GM21825 (cell line): Measurements from ENCODE around the gene CARD19.
"Not testable (repeated sequence)": the region's sequence is repeated elsewhere in the genome, so short reads cannot be mapped to it uniquely, and the experiment has no call there.

Experiments used
- ATAC-seq: cut with Tn5 transposase; IDR thresholded peaks from one replicate; pipeline ENCODE4 v1.9.1; 2021; ENCODE audit warnings: mild to moderate bottlenecking, moderate library complexity; ENCODE audit not compliant: unreplicated experiment

CARD19 gene

DNA sequence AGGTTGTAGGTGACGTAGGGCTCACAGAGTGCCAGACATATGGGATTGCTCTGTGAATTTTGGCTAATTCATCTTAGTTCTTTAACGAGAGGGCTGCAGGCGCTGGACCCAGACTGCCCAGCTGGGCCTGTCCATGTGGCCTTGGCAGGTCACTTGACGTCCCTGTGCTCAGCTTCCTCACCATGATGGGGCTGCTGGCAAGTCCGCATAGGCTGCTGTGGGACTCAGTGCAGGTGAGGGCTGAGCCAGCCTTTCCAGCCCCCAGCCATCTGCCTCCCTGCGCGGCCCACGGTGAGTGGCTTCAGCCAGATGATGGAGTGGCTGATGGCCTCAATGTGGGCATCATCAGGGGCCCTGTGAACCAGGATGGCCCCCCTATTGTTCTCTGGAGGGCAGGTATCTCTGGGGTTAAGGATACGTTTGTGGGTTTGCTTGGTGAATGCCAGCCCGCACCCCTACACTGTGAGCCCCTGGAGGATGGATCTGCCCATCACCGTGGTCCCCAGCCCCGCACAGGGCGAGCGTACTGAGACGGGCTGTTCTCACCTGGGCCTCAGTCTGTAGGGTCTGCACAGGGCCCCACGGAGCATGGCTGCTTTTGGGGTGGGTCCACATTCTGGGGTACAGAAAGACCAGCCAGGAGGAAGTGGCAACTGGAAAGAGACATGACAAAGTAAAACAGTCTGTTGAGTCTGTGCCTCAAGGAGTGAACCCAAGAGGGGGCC lies 3.7 kb downstream of the CARD19 start:
- no peak for ATAC-seq

DNA sequence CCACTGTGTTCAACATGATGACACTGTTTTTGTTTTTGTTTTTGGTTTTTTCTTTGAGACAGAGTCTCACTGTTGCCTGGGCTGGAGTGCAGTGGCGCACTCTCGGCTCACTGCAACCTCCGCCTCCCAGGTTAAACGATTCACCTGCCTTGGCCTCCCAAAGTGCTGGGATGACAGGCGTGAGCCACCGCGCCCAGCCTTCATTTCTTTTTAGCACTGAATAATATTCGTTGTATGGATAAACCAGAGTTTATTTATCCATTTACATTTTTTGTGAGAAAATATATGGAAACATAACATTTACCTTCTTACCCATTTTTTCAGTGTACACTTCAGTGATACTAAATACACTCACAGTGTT lies 4.2 kb downstream of the CARD19 start:
- no peak for ATAC-seq

DNA sequence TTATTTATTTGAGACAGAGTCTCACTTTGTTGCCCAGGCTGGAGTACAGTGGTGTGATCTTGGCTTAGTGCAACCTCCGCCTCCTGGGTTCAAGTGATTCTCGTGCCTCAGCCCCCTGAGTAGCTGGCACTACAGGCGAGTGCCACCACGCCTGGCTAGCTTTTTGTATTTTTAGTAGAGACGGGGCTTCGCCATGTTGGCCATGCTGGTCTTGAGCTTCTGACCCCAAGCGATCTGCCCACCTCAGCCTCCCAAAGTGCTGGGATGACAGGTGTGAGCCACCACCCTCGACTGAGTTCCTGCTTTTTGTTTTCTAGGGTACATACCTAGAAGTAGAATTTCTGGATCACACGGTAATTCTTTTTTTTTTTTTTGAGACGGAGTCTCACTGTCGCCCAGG lies 5.1 kb downstream of the CARD19 start:
- not testable (repeated sequence) for ATAC-seq

DNA sequence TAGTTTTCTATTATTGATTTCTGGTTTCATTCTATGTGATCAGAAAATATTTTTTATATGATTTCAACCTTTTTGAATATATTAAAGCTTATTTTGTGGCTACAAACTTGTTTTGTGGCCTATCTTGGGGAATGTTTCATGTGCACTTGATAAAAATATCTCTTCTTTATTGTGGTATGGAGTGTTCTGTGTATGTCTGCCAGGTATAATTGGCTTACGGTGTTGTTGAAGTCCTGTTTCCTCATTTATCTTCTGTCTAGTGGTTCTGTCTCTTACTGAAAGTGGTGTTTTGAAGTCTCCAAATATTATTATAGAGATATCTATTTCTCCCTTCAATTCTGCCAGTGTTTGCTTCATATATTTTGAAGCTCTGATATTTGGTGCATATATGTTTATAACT lies 9.6 kb downstream of the CARD19 start:
- ATAC-seq, result no peak

DNA sequence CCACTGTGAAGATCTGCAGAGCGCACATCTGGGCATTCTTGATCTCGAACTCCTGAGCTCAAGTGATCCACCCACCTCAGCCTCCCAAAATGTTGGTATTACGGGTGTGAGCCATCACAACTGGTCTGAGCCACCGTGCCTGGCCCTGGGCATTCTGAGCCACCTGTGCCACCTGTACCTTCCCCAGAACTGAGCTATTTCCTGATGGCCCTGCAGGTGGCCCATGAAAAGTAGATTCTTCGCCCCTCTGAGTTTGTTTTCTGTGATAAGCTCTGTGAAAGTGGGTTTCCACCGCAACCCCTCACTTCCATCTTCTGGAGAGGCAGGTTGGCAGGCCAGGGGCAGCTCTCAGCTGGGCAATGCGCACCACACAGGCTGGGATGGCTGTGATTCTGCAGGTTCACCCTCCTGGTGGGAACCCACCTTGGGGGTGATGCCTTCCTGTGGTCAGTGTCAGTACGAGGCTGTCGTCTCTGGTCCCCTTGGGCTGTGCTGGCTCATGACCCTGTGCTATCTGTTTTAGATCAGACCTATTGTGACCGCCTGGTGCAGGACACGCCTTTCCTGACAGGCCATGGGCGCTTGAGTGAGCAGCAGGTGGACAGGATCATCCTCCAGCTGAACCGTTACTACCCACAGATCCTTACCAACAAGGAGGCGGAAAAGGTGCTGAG lies 11.3 kb downstream of the CARD19 start:
- no peak for ATAC-seq

DNA sequence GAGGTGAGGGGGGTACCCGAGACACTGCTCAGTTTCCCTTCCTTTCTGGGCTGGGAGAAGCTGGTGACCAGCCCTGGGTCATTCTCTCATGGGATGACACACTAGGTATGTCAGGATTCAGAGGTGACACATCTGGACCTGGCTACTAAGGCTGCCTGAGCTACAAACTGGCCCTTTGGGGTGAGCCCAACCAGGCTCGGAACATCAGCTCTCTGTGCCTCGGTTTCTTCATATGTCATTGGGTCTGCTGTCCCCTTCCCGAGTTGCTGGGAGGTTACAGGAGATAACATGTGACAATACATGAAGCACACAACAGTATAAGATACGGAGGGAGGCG lies 11.8 kb downstream of the CARD19 start:
- no peak for ATAC-seq

DNA sequence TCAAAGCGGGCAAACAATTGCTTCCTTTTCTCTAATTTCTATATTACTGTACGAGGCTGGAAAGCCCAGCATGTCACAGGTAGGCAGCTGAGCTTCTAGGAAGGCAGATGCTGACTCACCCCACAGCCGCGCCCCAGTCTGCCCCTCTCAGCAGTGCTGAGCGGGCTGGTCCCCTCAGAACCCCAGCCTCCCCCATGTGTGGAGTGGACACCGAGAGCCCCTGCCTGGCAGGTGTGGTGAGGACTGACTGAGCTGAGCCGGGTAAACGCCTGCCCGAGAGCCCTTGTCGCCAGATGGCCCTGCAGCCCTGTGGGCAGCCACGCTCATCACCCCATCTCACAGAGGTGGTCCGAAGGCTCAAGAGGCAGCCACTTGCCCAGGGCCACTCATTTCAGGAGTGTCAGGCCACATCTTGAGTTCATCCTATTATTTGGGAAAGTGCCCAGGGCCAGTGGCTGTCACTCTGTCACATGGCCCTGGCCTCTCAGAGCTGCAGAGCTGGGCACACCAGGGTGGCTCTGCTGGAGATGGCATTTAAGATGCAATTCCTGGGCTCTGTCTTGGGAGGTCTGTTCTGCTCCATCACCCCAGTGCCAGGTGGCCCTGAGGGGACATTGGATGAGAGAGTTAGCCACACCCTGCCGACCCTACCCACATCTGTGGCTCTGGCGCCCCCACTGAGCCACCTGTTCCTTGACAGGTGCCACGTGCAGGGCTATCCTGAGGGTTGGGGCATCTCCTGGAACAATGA lies 12.4 kb downstream of the CARD19 start:
- ATAC-seq, result no peak

DNA sequence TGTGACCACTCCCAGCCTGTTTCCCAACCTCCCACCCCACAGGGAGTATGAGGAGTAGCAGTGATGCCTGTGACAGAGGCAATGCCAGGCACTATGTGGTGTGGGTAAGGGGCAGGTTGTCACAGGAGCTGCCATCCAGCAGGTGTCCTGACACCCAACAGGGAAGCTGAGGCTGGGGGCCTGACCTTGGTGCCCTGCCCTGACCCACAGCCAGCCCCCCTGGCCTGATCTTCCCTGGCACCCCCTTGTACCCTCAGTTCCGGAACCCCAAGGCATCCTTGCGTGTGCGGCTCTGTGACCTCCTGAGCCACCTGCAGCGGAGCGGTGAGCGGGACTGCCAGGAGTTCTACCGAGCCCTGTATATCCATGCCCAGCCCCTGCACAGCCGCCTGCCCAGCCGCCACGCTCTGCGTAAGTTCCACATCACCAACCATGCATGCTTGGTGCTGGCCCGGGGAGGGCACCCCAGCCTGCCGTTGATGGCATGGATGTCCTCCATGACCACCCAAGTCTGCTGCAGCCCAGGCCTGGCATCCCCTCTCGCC lies 14.4 kb downstream of the CARD19 start:
- ATAC-seq, result no peak

DNA sequence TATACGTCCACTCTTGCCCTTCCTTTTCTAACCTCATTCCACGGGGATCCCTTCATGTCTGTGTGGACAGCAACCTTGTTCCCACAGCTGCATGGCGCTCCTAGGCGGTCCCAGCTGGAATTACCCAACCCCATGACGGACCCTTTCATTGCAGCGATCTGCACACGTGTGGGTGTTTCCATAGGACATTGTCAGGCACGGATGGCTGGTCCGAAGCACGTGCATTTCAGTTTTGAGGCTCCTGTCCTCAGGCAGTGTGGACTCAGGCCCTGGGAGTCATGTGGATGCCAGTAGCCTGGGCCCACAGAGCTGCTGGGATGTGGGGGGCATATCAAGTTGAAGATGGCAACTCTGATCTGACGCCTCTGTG lies 15.0 kb downstream of the CARD19 start:
- no peak for ATAC-seq

DNA sequence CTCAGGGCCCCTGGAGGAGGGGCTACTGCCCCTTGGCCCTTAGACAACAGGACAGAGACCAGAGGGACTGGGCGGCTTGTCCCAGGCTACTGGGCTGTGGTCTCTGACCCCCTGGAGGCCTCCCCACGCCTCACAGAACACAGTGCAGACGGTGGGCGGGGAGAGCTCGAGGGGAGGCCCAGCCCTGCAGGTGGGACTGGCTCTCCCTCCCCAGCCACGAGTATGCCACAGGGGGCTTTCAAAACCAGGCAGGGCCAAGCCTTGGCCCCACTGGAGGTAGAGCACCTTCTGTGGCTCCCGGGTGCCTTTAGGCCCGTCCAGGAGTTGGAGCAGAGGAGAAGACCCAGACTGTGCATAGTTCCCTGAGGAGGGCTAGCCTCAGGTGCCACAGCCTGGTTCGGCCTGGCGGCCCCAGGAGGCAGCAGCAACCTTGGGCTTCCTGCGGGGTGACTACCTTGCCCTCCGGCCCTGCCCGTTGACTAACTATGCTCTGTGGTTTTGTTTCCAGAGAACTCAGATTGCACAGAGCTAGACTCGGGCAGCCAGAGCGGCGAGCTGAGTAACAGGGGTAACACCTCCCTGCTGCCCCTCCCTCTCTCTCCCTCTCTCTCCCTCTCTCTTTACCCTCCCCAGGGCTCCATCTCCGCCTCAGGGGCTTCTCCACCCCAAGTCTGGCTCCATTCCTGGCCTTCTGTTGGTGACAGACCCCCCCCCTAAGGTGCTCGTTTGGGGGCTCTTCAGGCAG lies 15.5 kb downstream of the CARD19 start:
- ATAC-seq, result no peak

DNA sequence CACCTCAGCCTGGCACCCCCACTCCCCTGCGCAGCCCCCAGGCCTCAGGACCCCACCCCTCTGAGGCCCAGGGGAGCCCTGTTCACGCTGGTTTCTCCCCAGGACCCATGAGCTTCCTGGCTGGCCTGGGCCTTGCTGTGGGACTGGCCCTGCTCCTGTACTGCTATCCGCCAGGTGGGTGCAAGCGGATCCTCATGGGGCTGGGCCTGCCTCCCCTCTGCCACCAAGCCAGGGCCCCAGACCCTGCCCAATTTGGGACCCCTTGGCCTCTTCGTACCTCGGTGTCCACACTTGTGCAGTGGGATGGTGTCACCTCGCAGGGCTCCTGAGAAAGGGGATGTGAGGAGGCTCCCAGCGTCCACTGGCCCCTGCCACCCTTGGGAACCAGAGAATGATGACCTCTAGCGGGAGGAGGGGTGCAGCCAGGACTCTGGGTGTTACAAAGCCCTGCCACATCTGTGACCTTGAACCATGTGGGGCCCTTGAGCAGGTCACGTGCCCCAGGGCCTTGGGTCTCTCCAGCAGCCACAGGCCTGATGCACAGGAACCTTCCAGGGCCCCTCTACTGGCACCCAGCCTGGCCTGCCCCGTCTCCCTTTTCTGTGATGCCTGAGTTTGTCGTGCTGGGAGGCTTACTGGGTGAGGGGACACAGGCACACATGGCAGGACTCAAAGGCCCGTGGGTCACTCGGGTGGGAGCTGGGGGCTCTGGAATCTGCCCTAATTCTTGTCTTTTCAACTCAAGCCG lies 16.3 kb downstream of the CARD19 start:
- no peak for ATAC-seq

DNA sequence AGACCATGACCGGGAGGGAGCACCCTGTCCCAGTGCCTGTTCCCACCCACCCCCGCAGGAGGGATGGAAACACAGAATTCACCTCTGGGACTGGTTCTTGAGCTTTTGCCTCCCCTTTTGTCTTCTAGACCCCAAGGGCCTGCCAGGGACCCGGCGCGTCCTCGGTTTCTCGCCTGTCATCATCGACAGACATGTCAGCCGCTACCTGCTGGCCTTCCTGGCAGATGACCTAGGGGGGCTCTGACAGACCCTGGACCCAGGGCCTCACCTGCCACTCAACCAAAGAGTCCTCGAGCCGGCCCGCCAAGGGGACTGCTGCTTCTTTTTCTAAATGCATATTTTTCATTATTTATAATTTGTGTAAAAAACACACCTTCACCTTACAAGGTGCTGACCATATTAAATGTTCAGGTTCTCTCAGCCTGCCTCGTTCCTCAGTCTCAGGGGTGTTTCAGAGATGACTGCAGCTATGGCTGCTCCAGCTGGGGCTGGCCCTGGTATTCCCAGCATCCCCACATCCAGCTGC lies 16.9 kb downstream of the CARD19 start:
- no peak for ATAC-seq

DNA sequence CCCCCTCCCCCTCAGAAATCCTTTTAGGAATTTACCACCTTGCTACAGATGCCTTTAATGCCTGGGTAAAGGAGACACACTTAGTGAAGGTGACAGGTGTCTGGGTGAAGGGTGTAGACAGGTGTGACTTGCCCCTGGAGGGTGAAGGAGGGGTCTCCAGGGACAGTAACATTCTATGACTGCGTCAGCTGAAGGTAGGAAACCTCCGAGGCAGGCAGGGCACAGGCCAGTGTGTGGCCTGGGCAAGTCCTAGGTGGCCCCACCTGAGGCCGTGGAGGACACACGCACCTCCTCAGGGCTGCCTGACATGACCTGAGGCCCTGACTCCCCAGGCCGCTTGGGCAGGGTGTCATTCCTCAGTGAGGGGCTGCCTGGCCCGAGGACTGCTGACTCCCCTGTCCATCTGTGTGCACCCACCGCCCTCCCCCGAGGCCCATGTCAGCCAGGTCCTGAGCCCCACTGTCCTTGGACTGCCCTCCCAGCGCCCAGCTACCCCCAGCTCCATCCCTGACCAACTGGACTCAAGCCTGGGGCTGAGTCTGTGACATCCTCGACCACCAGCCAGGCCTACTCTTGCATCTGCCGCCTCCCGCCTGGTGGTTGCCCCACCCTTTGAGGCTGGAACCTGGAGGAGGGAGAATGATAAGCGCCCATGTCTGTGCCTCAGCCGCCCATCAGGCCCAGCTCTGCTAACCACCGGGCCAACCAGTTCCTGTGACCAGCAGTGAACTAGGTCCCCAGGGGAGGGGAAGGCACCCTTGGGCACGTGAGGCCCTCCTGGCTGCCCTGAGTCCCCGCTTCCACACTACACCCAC lies 18.4 kb downstream of the CARD19 start:
- no peak for ATAC-seq

DNA sequence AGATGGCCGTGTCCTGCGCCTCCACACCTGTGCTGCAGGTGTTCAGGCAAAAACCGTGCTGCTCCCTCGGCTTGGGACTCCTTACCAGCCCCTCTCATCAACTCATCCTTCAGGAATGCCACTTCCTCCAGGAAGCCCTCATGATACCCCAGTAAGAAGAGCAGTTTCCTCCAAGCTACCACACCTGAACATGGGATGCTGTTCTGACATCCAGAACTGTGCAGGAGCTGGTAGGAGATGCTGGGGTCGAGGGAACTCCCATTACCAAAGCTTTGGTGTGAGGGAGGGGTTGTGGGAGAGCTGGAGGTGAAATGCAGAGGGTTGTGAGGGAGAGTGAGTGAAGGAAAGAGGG lies 18.9 kb downstream of the CARD19 start:
- no peak for ATAC-seq

DNA sequence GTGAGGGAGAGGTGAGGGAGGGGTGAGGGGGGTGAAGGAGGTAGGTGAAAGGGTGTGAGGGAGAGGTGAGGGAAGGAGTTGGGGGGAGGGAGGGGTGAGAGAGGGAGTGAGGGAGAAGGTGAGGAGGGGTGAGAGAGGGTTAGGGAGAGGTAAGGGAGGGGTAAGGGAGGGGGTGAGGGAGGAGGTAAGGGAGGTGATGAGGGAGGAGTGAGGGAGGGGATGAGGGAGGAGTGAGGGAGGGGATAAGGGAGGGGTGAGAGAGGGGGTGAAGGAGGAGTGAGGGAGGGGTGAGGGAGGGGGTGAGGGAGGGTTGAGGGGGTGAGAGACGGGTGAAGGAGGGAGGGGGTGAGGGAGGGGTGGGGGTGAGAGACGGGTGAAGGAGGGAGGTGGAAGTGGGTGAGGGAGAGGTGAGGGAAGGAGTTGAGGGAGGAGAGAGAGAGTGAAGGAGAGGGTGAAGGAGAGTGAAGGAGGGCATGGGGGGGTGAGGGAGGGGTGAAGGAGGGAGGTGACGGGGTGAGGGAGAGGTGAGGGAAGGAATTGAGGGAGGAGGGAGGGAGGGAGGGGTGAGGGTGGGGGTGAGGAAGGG lies 19.6 kb downstream of the CARD19 start:
- no peak for ATAC-seq

DNA sequence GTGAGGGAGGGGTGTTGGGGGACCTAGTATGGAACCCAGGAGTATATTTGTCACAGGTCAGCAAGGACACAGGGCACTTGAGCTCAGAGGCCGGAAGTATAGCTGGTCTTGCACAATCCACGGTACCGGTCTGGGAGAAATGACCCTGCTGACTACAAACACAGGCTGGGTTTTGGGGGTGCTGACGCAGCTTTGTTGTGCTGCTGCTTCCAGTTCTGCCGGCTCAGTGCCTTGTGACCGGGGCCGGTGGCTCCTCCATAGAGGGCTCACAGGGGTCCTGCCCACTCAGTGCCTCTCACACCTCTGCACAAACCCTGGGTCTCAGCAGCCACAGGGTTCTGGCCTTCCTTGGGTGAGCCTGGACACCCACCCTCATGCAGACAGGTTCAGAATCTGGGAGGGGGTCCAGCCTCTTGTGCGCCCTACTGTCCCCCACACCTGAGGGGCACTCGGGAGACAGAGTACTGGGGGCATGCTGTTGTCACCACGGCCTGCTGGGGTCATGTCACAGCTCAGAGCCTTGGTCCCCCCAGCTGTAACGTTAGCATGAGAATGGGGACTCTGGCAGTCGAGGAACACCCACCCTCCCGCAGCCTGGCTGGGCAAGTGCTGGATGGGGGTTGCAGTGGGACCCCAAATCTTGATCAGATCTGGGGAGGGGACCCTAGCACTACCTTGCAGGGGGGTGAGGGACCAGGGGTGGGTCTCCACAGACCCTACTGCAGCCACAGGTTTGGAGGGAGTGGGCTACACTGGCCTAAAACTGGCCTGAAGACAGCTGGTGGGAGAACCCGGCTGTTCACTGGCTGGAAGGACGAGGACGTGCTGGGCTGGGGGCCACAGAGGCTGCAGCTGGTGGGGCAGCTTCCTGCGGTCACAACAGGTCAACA lies 20.3 kb downstream of the CARD19 start:
- no peak for ATAC-seq

DNA sequence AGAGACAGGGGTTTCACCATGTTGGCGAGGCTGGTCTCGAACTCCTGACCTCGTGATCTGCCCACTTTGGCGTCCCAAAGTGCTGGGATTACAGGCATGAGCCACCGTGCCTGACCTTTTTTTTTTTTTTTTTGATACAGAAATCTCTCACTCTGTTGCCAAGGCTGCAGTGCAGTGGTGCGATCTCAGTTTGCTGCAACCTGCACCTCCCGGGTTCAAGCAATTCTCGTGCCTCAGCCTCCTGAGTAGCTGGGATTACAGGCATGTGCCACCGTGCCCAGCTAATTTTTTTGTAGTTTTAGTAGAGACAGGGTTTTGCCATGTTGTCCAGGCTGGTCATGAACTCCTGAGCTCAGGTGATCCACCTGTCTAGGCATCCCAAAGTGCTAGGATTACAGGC lies 21.5 kb downstream of the CARD19 start:
- not testable (repeated sequence) for ATAC-seq
